HFFc6 (cell line): ENCODE data around the gene GPR152. TPM values are rescaled to one million over a fixed set of nuclear protein-coding genes. Genes with fewer than 3 reads are reported as not detected.

Experiments
- DNase-seq: peaks from one replicate; pipeline ENCODE4 v3.0.0-alpha.2; 2018
- H3K27ac Mint-ChIP-seq: 2 replicates; pipeline ENCODE4 v1.8.0; 2020; ENCODE audit warnings: mild to moderate bottlenecking, mixed read lengths
- H3K27me3 Mint-ChIP-seq: 2 replicates; pipeline ENCODE4 v1.8.0; 2021; ENCODE audit warnings: mild to moderate bottlenecking, moderate library complexity, mixed read lengths; ENCODE audit not compliant: insufficient read depth
- H3K36me3 Mint-ChIP-seq: 2 replicates; pipeline ENCODE4 v1.8.0; 2021; ENCODE audit warnings: low read depth, mixed read lengths
- H3K4me1 Mint-ChIP-seq: 2 replicates; pipeline ENCODE4 v1.8.0; 2020; ENCODE audit warnings: low read depth, mixed read lengths
- H3K4me3 Mint-ChIP-seq: 2 replicates; pipeline ENCODE4 v1.8.0; 2020; ENCODE audit warnings: mild to moderate bottlenecking, moderate library complexity, mixed read lengths
- H3K9me3 Mint-ChIP-seq: 2 replicates; pipeline ENCODE4 v1.8.0; 2020; ENCODE audit warnings: mild to moderate bottlenecking, mixed read lengths
- CTCF ChIP-seq: fragments of 200-600 bp; sonication (generic); IDR thresholded peaks from 2 replicates; pipeline ENCODE4 v1.5.0; 2021; ENCODE audit warnings: antibody characterized with exemption, mild to moderate bottlenecking
- total RNA-seq, 6 experiments: library from RNA; stranded (reverse); fragmentation: NEBNext Ultra II Directional; extraction: Animal tissue kit (Norgen Biotek cat#: 25700); gene quantifications; 2 replicates in 1 of 6; 3 replicates in 5 of 6; pipeline ENCODE4 v1.2.3, GENCODE V29; 2021

GPR152 gene
- total RNA-seq, 6 experiments from 2014 or later: not detected

GRCh38 chr11:67434395-67434881, 18.1 kb downstream of the GPR152 start:
- H3K36me3 Mint-ChIP-seq: peaks cover 8% of the 10 kb centered on the region
- H3K27ac Mint-ChIP-seq: no peak overlapping the region
- H3K9me3 Mint-ChIP-seq: no peaks in the 10 kb centered on the region
- no peak for DNase-seq
- H3K4me1 Mint-ChIP-seq: no peaks in the 10 kb centered on the region
- TF ChIP-seq CTCF: no peak
- peaks cover 6% of the 10 kb centered on the region for H3K27me3 Mint-ChIP-seq
- H3K4me3 Mint-ChIP-seq: no peak overlapping the region

- TF ChIP-seq CTCF: no peak
- Mint-ChIP-seq H3K4me1 (no peaks in the 10 kb centered on the region), H3K27me3 (peaks cover 2% of the 10 kb centered on the region), H3K27ac (no peak overlapping the region), H3K36me3 (peaks cover 8% of the 10 kb centered on the region), H3K9me3 (no peaks in the 10 kb centered on the region), H3K4me3 (no peak overlapping the region)
- no peak for DNase-seq
These were observed 18.8 kb downstream of the GPR152 start for GRCh38 chr11:67433536-67434394.

DNA sequence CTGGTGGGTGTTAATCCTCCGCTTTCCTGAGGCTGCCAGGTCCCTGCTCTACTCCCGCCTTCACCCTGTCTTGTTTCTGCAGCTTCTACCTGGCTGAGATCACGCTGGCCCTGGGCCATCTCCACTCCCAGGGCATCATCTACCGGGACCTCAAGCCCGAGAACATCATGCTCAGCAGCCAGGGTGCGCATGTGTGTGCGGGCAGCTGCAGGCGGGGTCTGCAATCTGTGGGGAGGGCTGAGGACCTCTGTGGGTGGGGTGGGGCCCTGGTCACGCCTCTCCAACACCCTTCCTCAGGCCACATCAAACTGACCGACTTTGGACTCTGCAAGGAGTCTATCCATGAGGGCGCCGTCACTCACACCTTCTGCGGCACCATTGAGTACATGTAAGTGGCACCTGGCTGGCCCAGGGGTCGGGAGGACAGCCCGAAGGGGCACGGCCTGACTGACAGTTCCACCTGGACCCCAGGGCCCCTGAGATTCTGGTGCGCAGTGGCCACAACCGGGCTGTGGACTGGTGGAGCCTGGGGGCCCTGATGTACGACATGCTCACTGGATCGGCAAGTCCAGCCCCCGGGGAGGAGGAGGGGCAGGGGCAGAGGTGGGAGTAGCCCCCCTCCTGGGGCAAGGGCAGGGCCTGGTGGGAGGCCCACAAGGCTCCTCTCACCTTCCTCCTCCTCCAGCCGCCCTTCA, 19.7 kb downstream of the GPR152 start:
- TF ChIP-seq CTCF: no peak
- Mint-ChIP-seq H3K36me3 (peaks cover 8% of the 10 kb centered on the region), H3K9me3 (no peaks in the 10 kb centered on the region), H3K4me1 (peaks cover 4% of the 10 kb centered on the region; the same call in 1 of the 2 replicates), H3K4me3 (no peak overlapping the region), H3K27me3 (peaks cover 2% of the 10 kb centered on the region), H3K27ac (no peak overlapping the region)
- no peak for DNase-seq

- Mint-ChIP-seq H3K9me3 (no peaks in the 10 kb centered on the region), H3K27me3 (peaks cover 2% of the 10 kb centered on the region), H3K36me3 (peaks cover 8% of the 10 kb centered on the region), H3K4me3 (no peak overlapping the region), H3K4me1 (peaks cover 6% of the 10 kb centered on the region; the same call in 1 of the 2 replicates), H3K27ac (no peak overlapping the region)
- no peak for DNase-seq
- no peak for TF ChIP-seq CTCF
These were observed 20.9 kb downstream of the GPR152 start for GRCh38 chr11:67431346-67432249.

DNA sequence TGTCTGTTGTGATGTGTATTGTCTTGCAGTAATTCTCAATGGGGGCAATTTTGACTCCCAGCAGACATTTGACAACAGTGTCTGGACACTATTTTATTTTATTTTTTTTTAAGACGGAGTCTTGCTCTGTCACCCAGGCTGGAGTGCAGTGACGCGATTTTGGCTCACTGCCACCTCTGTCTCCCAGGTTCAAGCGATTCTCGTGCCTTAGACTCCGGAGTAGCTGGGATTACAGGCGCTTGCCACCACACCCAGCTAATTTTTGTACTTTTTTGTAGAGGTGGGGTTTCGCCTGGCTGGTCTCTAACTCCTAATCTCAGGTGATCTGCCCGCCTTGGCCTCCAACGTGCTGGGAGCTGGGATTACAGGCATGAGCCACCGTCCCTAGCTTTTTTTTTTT, 22.8 kb downstream of the GPR152 start:
- Mint-ChIP-seq H3K4me1 (peaks cover 6% of the 10 kb centered on the region; the same call in 1 of the 2 replicates), H3K27ac (no peak overlapping the region), H3K4me3 (peak overlapping the region; percentile 96), H3K9me3 (no peaks in the 10 kb centered on the region), H3K27me3 (no peaks in the 10 kb centered on the region; the same call in none of the 2 replicates), H3K36me3 (peaks cover 8% of the 10 kb centered on the region)
- no peak for DNase-seq
- TF ChIP-seq CTCF: no peak
